ENCODE data around the gene PLEKHA7. TPM values are rescaled to one million over a fixed set of nuclear protein-coding genes. Genes with fewer than 3 reads are reported as not detected.
A peak's percentile ranks its signal among the peaks of the same experiment; 100 is the strongest.

The PLEKHA7 gene
- total RNA-seq, 2 experiments from 2014 or later = 6.4 to 8.4 TPM

- no peak overlapping the region for H3K4me3 Mint-ChIP-seq
- intact Hi-C loops (cut with DNase I, micrococcal nuclease) = no loop called here
- ATAC-seq (peak; percentile 54), DNase-seq (no peak)
- no peaks in the 10 kb centered on the region for H3K27me3 Mint-ChIP-seq
- no peaks in the 10 kb centered on the region for H3K9me3 Mint-ChIP-seq (ENCODE audit: low read depth)
- POLR2A ChIA-PET = no interaction called here
- peaks cover 15% of the 10 kb centered on the region for H3K4me1 Mint-ChIP-seq
- H3K27ac Mint-ChIP-seq = peak overlapping the region; percentile 6
- H3K36me3 Mint-ChIP-seq (ENCODE audit: low read depth) = no peaks in the 10 kb centered on the region
- CTCF ChIA-PET = interaction anchor here (0.6 to 1.2 kb wide), 3 partner anchors 38 to 287 kb away, joined by 3 read pairs; no protein-coding TSS in a partner anchor
These were observed 222.8 kb downstream of the PLEKHA7 start for GRCh38 chr11:16791191-16791961.

GRCh38 chr11:16790486-16791190 lies 223.6 kb downstream of the PLEKHA7 start:
- ChIA-PET POLR2A (no interaction called here), CTCF (interaction anchor here (0.6 to 1.2 kb wide), 5 partner anchors 39 to 414 kb away, joined by 3 read pairs; no protein-coding TSS in a partner anchor)
- peaks cover 13% of the 10 kb centered on the region for H3K4me1 Mint-ChIP-seq
- no peak for ATAC-seq
- intact Hi-C loops (cut with DNase I, micrococcal nuclease) = no loop called here
- no peak overlapping the region for H3K27ac Mint-ChIP-seq
- H3K27me3 Mint-ChIP-seq = no peaks in the 10 kb centered on the region
- no peak for DNase-seq
- no peaks in the 10 kb centered on the region for H3K36me3 Mint-ChIP-seq (ENCODE audit: low read depth)
- H3K9me3 Mint-ChIP-seq (ENCODE audit: low read depth) = no peaks in the 10 kb centered on the region
- no peak overlapping the region for H3K4me3 Mint-ChIP-seq

GRCh38 chr11:16789560-16790485 lies 224.4 kb downstream of the PLEKHA7 start:
- Mint-ChIP-seq H3K27me3 (no peaks in the 10 kb centered on the region), H3K36me3 (ENCODE audit: low read depth) (no peaks in the 10 kb centered on the region), H3K9me3 (ENCODE audit: low read depth) (no peaks in the 10 kb centered on the region), H3K27ac (no peak overlapping the region), H3K4me1 (peaks cover 8% of the 10 kb centered on the region), H3K4me3 (no peak overlapping the region)
- CTCF ChIA-PET = interaction anchor here (0.6 to 6.7 kb wide), 11 partner anchors 8 to 414 kb away, joined by 3 to 59 read pairs (median 4); no protein-coding TSS in a partner anchor
- ATAC-seq (no peak), DNase-seq (no peak)
- POLR2A ChIA-PET = no interaction called here
- intact Hi-C loops (cut with DNase I, micrococcal nuclease) = loop anchor here (2.0 to 5.0 kb wide), 2 partner anchors 147 to 273 kb away; no protein-coding TSS in a partner anchor

GRCh38 chr11:16789063-16789420 lies 225.2 kb downstream of the PLEKHA7 start:
- POLR2A ChIA-PET = no interaction called here
- H3K27ac Mint-ChIP-seq = no peak overlapping the region
- intact Hi-C loops (cut with DNase I, micrococcal nuclease) = loop anchor here (2.0 to 5.0 kb wide), 2 partner anchors 148 to 274 kb away; no protein-coding TSS in a partner anchor
- no peak overlapping the region for H3K4me3 Mint-ChIP-seq
- DNase-seq (no peak), ATAC-seq (no peak)
- CTCF ChIA-PET = interaction anchor here (0.7 to 6.7 kb wide), 7 partner anchors 9 to 273 kb away, joined by 3 to 59 read pairs (median 8); no protein-coding TSS in a partner anchor
- no peaks in the 10 kb centered on the region for H3K36me3 Mint-ChIP-seq (ENCODE audit: low read depth)
- H3K4me1 Mint-ChIP-seq = peaks cover 7% of the 10 kb centered on the region
- H3K27me3 Mint-ChIP-seq = no peaks in the 10 kb centered on the region
- no peaks in the 10 kb centered on the region for H3K9me3 Mint-ChIP-seq (ENCODE audit: low read depth)

- H3K27ac Mint-ChIP-seq = no peak overlapping the region
- H3K4me3 Mint-ChIP-seq = no peak overlapping the region
- ChIA-PET POLR2A (no interaction called here), CTCF (interaction anchor here (1.0 to 6.7 kb wide), 14 partner anchors 9 to 274 kb away, joined by 3 to 59 read pairs (median 5); no protein-coding TSS in a partner anchor)
- H3K9me3 Mint-ChIP-seq (ENCODE audit: low read depth) = no peaks in the 10 kb centered on the region
- ATAC-seq (peak; percentile 84), DNase-seq (peak; percentile 78)
- no peaks in the 10 kb centered on the region for H3K36me3 Mint-ChIP-seq (ENCODE audit: low read depth)
- peaks cover 7% of the 10 kb centered on the region for H3K4me1 Mint-ChIP-seq
- intact Hi-C loops (cut with DNase I, micrococcal nuclease) = loop anchor here (1.0 to 5.0 kb wide), 4 partner anchors 32 to 716 kb away; no protein-coding TSS in a partner anchor
- H3K27me3 Mint-ChIP-seq = no peaks in the 10 kb centered on the region
These were observed 225.8 kb downstream of the PLEKHA7 start for GRCh38 chr11:16788141-16789062.

GRCh38 chr11:16787035-16787742 lies 227.0 kb downstream of the PLEKHA7 start:
- no peaks in the 10 kb centered on the region for H3K27me3 Mint-ChIP-seq
- peaks cover 7% of the 10 kb centered on the region for H3K4me1 Mint-ChIP-seq
- CTCF ChIA-PET = interaction anchor here (0.5 to 6.7 kb wide), 18 partner anchors 14 to 1150 kb away, joined by 3 to 59 read pairs (median 5); no protein-coding TSS in a partner anchor
- no peaks in the 10 kb centered on the region for H3K36me3 Mint-ChIP-seq (ENCODE audit: low read depth)
- no peaks in the 10 kb centered on the region for H3K9me3 Mint-ChIP-seq (ENCODE audit: low read depth)
- no peak for ATAC-seq
- no peak overlapping the region for H3K4me3 Mint-ChIP-seq
- no peak for DNase-seq
- no peak overlapping the region for H3K27ac Mint-ChIP-seq
- intact Hi-C loops (cut with DNase I, micrococcal nuclease) = loop anchor here in 1 of 2 experiments (5.0 kb wide), 1 partner anchor 150 kb away; no protein-coding TSS in a partner anchor
- POLR2A ChIA-PET = interaction anchor here (0.7 kb wide), 1 partner anchor 14 kb away, joined by 4 read pairs; no protein-coding TSS in a partner anchor

- Mint-ChIP-seq H3K27ac (no peak overlapping the region), H3K27me3 (no peaks in the 10 kb centered on the region), H3K36me3 (ENCODE audit: low read depth) (no peaks in the 10 kb centered on the region), H3K9me3 (ENCODE audit: low read depth) (no peaks in the 10 kb centered on the region), H3K4me3 (no peak overlapping the region), H3K4me1 (no peaks in the 10 kb centered on the region)
- intact Hi-C loops (cut with DNase I, micrococcal nuclease) = loop anchor here in 1 of 2 experiments (5.0 kb wide), 1 partner anchor 151 kb away; no protein-coding TSS in a partner anchor
- ChIA-PET CTCF (interaction anchor here (0.6 to 6.7 kb wide), 26 partner anchors 8 to 683 kb away, joined by 3 to 59 read pairs (median 4); partner anchors contain the start of gene RPS13), POLR2A (interaction anchor here (0.6 kb wide), 2 partner anchors 99 to 236 kb away, joined by 3 to 5 read pairs; no protein-coding TSS in a partner anchor)
- DNase-seq = no peak
- ATAC-seq = no peak
These were observed 228.1 kb downstream of the PLEKHA7 start for GRCh38 chr11:16786131-16786530.

- no peaks in the 10 kb centered on the region for H3K27me3 Mint-ChIP-seq
- DNase-seq = peak; percentile 77
- no peaks in the 10 kb centered on the region for H3K36me3 Mint-ChIP-seq (ENCODE audit: low read depth)
- ATAC-seq = peak; percentile 80
- ChIA-PET CTCF (interaction anchor here (0.5 to 6.7 kb wide), 24 partner anchors 9 to 1139 kb away, joined by 3 to 59 read pairs (median 3); partner anchors contain the start of gene RPS13), POLR2A (interaction anchor here (0.6 kb wide), 1 partner anchor 237 kb away, joined by 3 read pairs; no protein-coding TSS in a partner anchor)
- no peak overlapping the region for H3K4me3 Mint-ChIP-seq
- no peaks in the 10 kb centered on the region for H3K4me1 Mint-ChIP-seq
- intact Hi-C loops (cut with DNase I, micrococcal nuclease) = loop anchor here in 1 of 2 experiments (1.0 to 5.0 kb wide), 2 partner anchors 152 to 278 kb away; no protein-coding TSS in a partner anchor
- no peak overlapping the region for H3K27ac Mint-ChIP-seq
- H3K9me3 Mint-ChIP-seq (ENCODE audit: low read depth) = no peaks in the 10 kb centered on the region
These were observed 228.6 kb downstream of the PLEKHA7 start for GRCh38 chr11:16785520-16786128.

- Mint-ChIP-seq H3K4me1 (no peaks in the 10 kb centered on the region), H3K4me3 (no peak overlapping the region), H3K36me3 (ENCODE audit: low read depth) (no peaks in the 10 kb centered on the region), H3K27me3 (no peaks in the 10 kb centered on the region), H3K27ac (no peak overlapping the region), H3K9me3 (ENCODE audit: low read depth) (no peaks in the 10 kb centered on the region)
- DNase-seq (no peak), ATAC-seq (no peak)
- ChIA-PET CTCF (interaction anchor here (0.5 to 6.7 kb wide), 10 partner anchors 10 to 335 kb away, joined by 3 to 59 read pairs (median 4); no protein-coding TSS in a partner anchor), POLR2A (no interaction called here)
- intact Hi-C loops (cut with DNase I, micrococcal nuclease) = loop anchor here in 1 of 2 experiments (1.0 to 5.0 kb wide), 2 partner anchors 153 to 279 kb away; no protein-coding TSS in a partner anchor
These were observed 229.5 kb downstream of the PLEKHA7 start for GRCh38 chr11:16784666-16785065.

All from activated CD4-positive, alpha-beta T cell treated with anti-CD3 and anti-CD28 coated beads for 36 hours (primary cell).